ENCODE data around the gene ISG15. TPM values are rescaled to one million over a fixed set of nuclear protein-coding genes. Genes with fewer than 3 reads are reported as not detected.

The ISG15 gene
- total RNA-seq, 1 experiment from 2014 or later: 100.0 TPM

DNA sequence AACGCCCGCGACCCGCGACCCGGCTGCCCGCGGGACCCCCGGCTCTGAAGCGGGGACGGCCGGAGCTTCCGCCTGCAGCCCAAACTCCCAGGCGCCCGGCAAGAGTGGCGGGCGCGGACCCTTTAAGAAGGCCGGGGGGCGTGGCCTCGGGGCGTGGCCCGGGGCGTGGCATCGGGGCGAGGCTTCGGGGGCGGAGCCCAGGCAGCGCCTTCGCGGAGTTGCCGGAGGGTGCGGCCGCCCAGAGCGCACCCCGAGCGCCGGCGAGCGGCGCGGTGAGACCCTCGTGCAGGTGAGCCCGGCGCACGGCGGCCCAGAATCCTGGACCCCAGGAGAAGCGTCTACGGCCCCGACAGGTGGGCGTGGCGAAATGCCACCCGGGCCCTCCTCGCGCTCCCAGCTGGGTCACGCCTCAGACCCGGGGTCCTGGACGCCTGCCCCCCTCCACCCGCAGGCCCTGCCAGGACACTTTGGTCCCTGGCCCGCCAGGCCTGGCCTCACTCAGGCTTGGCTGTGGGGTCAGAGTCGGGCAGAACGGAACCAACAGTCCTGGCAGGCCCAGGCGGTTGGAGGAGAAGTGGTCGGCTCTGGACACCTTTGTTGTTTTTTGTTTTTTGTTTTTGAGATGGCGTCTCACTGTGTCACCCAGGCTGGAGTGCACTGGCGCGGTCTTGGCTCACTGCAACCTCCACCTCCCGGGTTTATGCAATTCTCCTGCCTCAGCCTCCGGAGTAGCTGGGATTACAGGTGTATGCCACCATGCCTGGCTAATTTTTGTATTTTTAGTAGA, 46.4 kb downstream of the ISG15 start:
- peak; percentile 37 for DNase-seq (ENCODE audit: low spot score)

GRCh38 chr1:1060281-1061000, 47.1 kb downstream of the ISG15 start:
- DNase-seq (ENCODE audit: low spot score): no peak

- no peak for DNase-seq (ENCODE audit: low spot score)
Observed at GRCh38 chr1:1061682-1062345, 48.5 kb downstream of the ISG15 start.

DNA sequence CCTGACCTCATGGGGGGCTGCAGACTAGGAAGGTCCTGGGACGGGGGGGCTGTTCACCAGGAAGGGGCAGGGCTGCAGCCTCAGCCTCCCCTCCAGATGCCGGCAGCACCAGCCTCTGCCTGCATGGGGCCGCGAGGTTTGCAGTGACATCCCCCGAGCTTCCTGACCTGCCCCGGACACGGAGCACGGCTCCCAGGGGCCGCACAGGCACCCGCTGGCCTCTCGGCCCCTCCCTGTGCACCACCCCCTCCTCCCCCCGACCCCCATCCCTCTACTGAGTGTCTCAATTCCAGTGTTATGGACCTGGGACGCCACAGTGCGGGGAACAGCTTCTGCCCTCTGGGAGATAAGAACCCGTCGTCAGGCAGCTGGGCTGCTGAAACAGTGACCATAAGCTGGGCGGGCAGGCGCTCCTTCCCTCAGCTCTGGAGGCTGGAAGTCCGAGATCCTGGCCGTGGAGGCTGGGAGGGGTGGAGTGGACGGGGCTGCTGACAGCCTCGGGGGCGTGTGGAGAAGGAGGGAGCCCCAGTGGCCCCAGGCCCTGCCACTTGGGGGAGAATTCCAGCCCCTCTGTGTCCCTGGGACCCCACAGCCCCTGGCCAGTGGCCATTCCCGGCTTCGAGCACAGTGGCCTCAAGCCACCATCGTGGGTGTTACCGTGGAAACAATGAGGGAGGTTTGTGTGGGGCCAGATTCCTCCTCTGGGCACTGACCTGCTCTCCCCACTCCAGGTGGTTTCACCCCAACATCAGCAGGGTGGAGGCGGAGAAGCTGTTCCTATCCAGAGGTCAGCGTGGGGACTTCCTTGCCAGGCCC, 49.3 kb downstream of the ISG15 start:
- DNase-seq (ENCODE audit: low spot score): no peak

DNA sequence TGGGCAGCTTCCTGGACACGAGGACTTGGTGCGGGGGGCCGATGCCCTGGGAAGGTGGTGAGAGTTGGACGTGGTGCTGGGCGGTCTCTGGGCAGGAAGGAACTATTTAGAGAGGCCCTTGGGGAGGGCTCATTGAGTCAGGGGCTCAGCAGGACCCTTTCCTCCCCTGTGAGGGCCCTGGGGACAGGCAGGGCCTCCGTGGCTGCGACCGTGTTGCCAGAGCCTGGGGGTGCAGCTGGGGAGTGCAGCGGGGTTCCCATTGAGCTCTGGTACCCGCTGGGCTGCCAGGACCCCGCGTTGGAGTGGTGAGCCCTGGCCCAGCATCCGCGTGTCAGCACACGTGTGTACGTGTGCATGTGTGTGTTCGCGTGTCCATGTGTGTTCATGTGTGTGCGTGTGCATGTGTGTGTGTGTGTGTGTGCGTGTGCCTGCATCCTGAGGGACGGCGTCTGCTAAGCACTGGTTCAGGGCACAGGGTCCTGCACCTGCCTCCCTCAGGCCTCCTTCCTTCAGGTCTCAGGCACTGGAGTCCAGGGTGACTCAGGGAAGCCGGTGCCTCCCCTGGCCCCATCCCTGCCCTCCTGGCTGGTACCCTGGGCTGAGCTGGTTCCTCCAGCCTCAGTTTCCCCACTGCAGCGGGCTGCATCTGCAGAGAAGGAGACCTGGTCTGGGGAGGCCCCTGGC, 50.1 kb downstream of the ISG15 start:
- no peak for DNase-seq (ENCODE audit: low spot score)

Other genes with a start within 250 kb of the ISG15 start
- gene SAMD11, start 89.6 kb upstream of the ISG15 start, total RNA-seq (2014; rRNA removed; shearing (Covaris generic)): 37.0 and 62.7 TPM in 2 replicates
- gene NOC2L, start 54.2 kb upstream of the ISG15 start, total RNA-seq (2014; rRNA removed; shearing (Covaris generic)): 68.7 and 72.8 TPM in 2 replicates
- gene KLHL17, start 52.9 kb upstream of the ISG15 start, total RNA-seq (2014; rRNA removed; shearing (Covaris generic)): 2.9 and 8.0 TPM in 2 replicates
- gene PLEKHN1, start 47.0 kb upstream of the ISG15 start, total RNA-seq (2014; rRNA removed; shearing (Covaris generic)): 0.62 and 0.93 TPM in 2 replicates
- gene PERM1, start 31.4 kb upstream of the ISG15 start, total RNA-seq (2014; rRNA removed; shearing (Covaris generic)): 0.29 TPM in 1 of 2 replicates, not detected in the other
- gene HES4, start 13.4 kb upstream of the ISG15 start, total RNA-seq (2014; rRNA removed; shearing (Covaris generic)): 10.0 and 20.7 TPM in 2 replicates
- 107 and 115 TPM in 2 replicates for gene AGRN, start 6.6 kb downstream of the ISG15 start, total RNA-seq (2014; rRNA removed; shearing (Covaris generic))
- gene RNF223, start 60.8 kb downstream of the ISG15 start, total RNA-seq (2014; rRNA removed; shearing (Covaris generic)): not detected in 2 replicates
- 8.2 and 10.0 TPM in 2 replicates for gene C1orf159, start 102.6 kb downstream of the ISG15 start, total RNA-seq (2014; rRNA removed; shearing (Covaris generic))
- not detected in 2 replicates for gene TTLL10, start 160.4 kb downstream of the ISG15 start, total RNA-seq (2014; rRNA removed; shearing (Covaris generic))
- not detected in 2 replicates for gene TNFRSF18, start 193.1 kb downstream of the ISG15 start, total RNA-seq (2014; rRNA removed; shearing (Covaris generic))
- not detected in 2 replicates for gene TNFRSF4, start 200.7 kb downstream of the ISG15 start, total RNA-seq (2014; rRNA removed; shearing (Covaris generic))
- gene SDF4, start 218.5 kb downstream of the ISG15 start, total RNA-seq (2014; rRNA removed; shearing (Covaris generic)): 93.4 and 109 TPM in 2 replicates
- gene B3GALT6, start 218.7 kb downstream of the ISG15 start, total RNA-seq (2014; rRNA removed; shearing (Covaris generic)): 30.7 and 38.8 TPM in 2 replicates
- gene C1QTNF12, start 233.2 kb downstream of the ISG15 start, total RNA-seq (2014; rRNA removed; shearing (Covaris generic)): not detected in 2 replicates

Data from A172 (cell line).